DOHH2 (cell line): ENCODE results near the gene GNA14.

Experiments
- H3F3A ChIP-seq: fragments of 200-600 bp; sonication (generic), shearing (Covaris generic); 2 replicates; pipeline ENCODE4 v1.6.0; 2016; ENCODE audit warnings: antibody characterized with exemption, mild to moderate bottlenecking; ENCODE audit not compliant: control insufficient read depth, insufficient read depth
- H3K27ac ChIP-seq: fragments of 200-600 bp; sonication (generic); 2 replicates; pipeline ENCODE4 v1.5.1; 2014; ENCODE audit warnings: low read depth, mild to moderate bottlenecking, low read length, moderate library complexity
- H3K27me3 ChIP-seq: fragments of 200-600 bp; sonication (generic); 2 replicates; pipeline ENCODE4 v1.6.1; 2014; ENCODE audit warnings: mild to moderate bottlenecking, low read length, mixed read lengths; ENCODE audit not compliant: control insufficient read depth
- H3K36me3 ChIP-seq: fragments of 200-600 bp; sonication (generic); 2 replicates; pipeline ENCODE4 v1.6.1; 2014; ENCODE audit warnings: mild to moderate bottlenecking, low read length, moderate library complexity, mixed read lengths; ENCODE audit not compliant: control insufficient read depth
- H3K4me1 ChIP-seq: fragments of 200-600 bp; sonication (generic); 2 replicates; pipeline ENCODE4 v1.6.1; 2014; ENCODE audit warnings: mild to moderate bottlenecking, low read length, mixed read lengths; ENCODE audit not compliant: control insufficient read depth
- H3K4me2 ChIP-seq: fragments of 200-600 bp; sonication (generic); 2 replicates; pipeline ENCODE4 v1.6.0; 2014; ENCODE audit warnings: mild to moderate bottlenecking, low read length, moderate library complexity
- H3K4me3 ChIP-seq: fragments of 200-600 bp; sonication (generic); 2 replicates; pipeline ENCODE4 v1.5.1; 2014; ENCODE audit warnings: mild to moderate bottlenecking, low read length, mixed read lengths
- H3K79me2 ChIP-seq: fragments of 200-600 bp; sonication (generic); 2 replicates; pipeline ENCODE4 v1.6.1; 2014; ENCODE audit warnings: mild to moderate bottlenecking, low read length, mixed read lengths; ENCODE audit not compliant: control insufficient read depth
- H3K9me2 ChIP-seq: fragments of 200-600 bp; sonication (generic); replicated peaks from 2 replicates; pipeline ENCODE4 v1.6.1; 2014; ENCODE audit warnings: mild to moderate bottlenecking, low read length, mixed read lengths; ENCODE audit not compliant: control insufficient read depth
- H3K9me3 ChIP-seq: fragments of 200-600 bp; sonication (generic); 2 replicates; pipeline ENCODE4 v1.6.1; 2014; ENCODE audit warnings: antibody characterized with exemption, low read length, mixed read lengths; ENCODE audit not compliant: control insufficient read depth, insufficient read depth
- H4K20me1 ChIP-seq: fragments of 200-600 bp; sonication (generic); 2 replicates; pipeline ENCODE4 v1.6.0; 2014; ENCODE audit warnings: low read depth, mild to moderate bottlenecking, antibody characterized with exemption, low read length, moderate library complexity; ENCODE audit not compliant: control insufficient read depth, insufficient read depth
- CTCF ChIP-seq: fragments of 200-600 bp; sonication (generic); IDR thresholded peaks from one replicate; pipeline ENCODE4 v1.5.1; 2014; ENCODE audit warnings: antibody characterized with exemption, mild to moderate bottlenecking, low read depth, low read length; ENCODE audit not compliant: poor library complexity, severe bottlenecking
- EZH2phosphoT487 ChIP-seq: fragments of 200-600 bp; sonication (generic); IDR thresholded peaks from 2 replicates; pipeline ENCODE4 v1.6.1; 2017; ENCODE audit warnings: borderline replicate concordance, mild to moderate bottlenecking, antibody characterized with exemption, low read length, moderate library complexity, mixed read lengths

GNA14 gene

DNA sequence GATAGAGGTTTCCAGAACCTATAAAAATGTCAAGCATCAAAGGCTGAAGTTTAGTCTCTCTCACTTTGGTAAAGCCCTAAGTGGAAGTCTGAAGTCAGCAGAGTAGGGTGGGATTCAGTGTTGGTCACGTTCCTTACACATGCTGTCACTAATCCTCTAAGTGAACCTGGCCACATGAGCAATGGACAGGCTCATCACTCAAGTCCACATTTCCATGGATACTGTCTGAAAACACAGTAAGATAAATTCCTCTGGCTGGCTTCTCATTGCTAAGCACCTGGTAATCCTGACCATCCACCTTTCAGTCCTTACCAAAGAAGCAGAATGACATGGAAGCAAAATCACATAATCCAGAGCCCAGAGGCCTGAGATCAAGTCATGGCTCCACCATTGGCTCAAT is 43.8 kb downstream of the GNA14 start:
- TF ChIP-seq EZH2phosphoT487 (no peak), CTCF (no peak)

DNA sequence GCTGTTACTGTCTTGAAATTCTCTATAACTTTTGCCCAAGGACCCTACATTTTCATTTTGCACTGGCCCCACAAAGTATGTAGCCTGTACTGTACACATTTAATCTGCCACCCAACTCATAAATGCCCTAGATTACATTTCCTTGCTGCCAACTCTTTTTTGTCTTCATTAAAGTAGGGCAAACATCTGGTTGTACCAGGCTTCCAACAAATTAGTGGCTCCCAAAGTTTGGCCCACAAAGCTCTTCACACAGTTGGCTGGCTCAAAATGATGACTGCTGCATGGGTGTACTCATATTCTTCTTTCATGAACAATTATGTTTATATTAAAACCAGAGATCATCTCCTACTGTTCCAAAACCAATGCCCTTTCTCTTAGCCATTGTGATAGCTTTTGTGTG is 45.3 kb downstream of the GNA14 start:
- Histone ChIP-seq H3K9me3 (no peaks in the 10 kb centered on the region), H3K27ac (no peak overlapping the region), H3K4me2 (no peak overlapping the region), H4K20me1 (no peaks in the 10 kb centered on the region), H3F3A (no peaks in the 10 kb centered on the region), H3K9me2 (no peaks in the 10 kb centered on the region), H3K4me3 (no peak overlapping the region), H3K27me3 (no peaks in the 10 kb centered on the region), H3K36me3 (no peaks in the 10 kb centered on the region), H3K79me2 (no peaks in the 10 kb centered on the region), H3K4me1 (no peaks in the 10 kb centered on the region)
- no peak for TF ChIP-seq CTCF
- TF ChIP-seq EZH2phosphoT487 = no peak

More for the DNA sequence above, 43.8 kb downstream of the GNA14 start:
- Histone ChIP-seq H3K4me2 (no peak overlapping the region), H3F3A (no peaks in the 10 kb centered on the region), H3K27ac (no peak overlapping the region), H3K9me3 (no peaks in the 10 kb centered on the region), H3K79me2 (no peaks in the 10 kb centered on the region), H4K20me1 (no peaks in the 10 kb centered on the region), H3K4me1 (no peaks in the 10 kb centered on the region), H3K27me3 (no peaks in the 10 kb centered on the region), H3K4me3 (no peak overlapping the region), H3K36me3 (no peaks in the 10 kb centered on the region), H3K9me2 (no peaks in the 10 kb centered on the region)

DNA sequence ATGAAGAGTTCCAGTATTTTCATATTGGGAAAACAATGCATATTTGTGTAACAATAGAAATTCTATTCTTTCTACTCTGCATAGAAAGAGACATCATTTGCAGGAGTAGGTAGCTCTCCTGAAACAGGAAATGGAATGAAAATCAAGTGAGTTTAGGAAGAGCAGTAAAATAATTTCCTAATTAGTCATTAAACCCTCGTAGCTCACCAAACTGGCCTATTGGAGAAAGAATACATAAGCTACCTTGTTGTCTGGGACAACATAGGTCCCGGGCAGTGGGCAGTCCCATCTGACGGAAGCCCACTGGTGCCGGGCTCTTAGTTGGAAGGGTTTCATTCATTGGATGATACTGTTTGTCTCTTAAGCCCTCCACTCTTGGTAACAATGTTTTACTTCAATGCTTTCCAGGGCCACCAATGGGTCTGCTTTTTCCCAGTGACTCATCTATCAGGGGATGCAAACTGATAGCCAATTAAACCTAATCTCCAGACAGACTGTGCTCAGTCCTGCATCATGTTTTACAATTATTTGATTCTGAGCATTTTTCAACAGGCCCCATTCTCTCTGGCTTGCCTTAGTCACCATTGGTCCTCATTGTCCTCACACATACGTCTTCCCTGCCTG is 46.5 kb downstream of the GNA14 start:
- Histone ChIP-seq H3K9me2 (no peaks in the 10 kb centered on the region), H3K4me2 (no peak overlapping the region), H3K4me3 (no peak overlapping the region), H3F3A (no peaks in the 10 kb centered on the region), H3K9me3 (no peaks in the 10 kb centered on the region), H3K36me3 (no peaks in the 10 kb centered on the region), H3K27ac (no peak overlapping the region), H3K79me2 (no peaks in the 10 kb centered on the region), H3K4me1 (no peaks in the 10 kb centered on the region), H3K27me3 (no peaks in the 10 kb centered on the region), H4K20me1 (no peaks in the 10 kb centered on the region)
- TF ChIP-seq EZH2phosphoT487 (no peak), CTCF (no peak)
